ENCODE data around the gene TMEM51.

- no peak for TF ChIP-seq CTCF (IDR thresholded peaks at IDR 0.05)
- no peak for TF ChIP-seq EZH2 (IDR thresholded peaks at IDR 0.05; ENCODE audit: borderline replicate concordance, insufficient read depth, low read depth, low read length, poor library complexity, severe bottlenecking)
Observed at GRCh38 chr1:15146142-15146680, 7.3 kb upstream of the TMEM51 start.
